Mesothelial cell of epicardium (in vitro differentiated cells): Measurements from ENCODE around the gene KIF24. TPM values are rescaled to one million over a fixed set of nuclear protein-coding genes. Genes with fewer than 3 reads are reported as not detected.

Source experiments
- DNase-seq, 2 experiments: peaks; one replicate each; pipeline ENCODE4 v3.0.0; 2021; ENCODE audit warnings: low spot score in 2 of 2; ENCODE audit not compliant: unreplicated experiment in 2 of 2
- H3K27ac Mint-ChIP-seq: 2 replicates; pipeline ENCODE4 v1.8.0; 2021; ENCODE audit warnings: mixed read lengths
- H3K27me3 Mint-ChIP-seq: 2 replicates; pipeline ENCODE4 v1.8.0; 2021; ENCODE audit warnings: low read depth, mixed read lengths
- H3K36me3 Mint-ChIP-seq: 2 replicates; pipeline ENCODE4 v1.8.0; 2021; ENCODE audit warnings: mixed read lengths
- H3K4me1 Mint-ChIP-seq: 2 replicates; pipeline ENCODE4 v1.8.0; 2021; ENCODE audit warnings: mixed read lengths
- H3K4me3 Mint-ChIP-seq: 2 replicates; pipeline ENCODE4 v1.8.0; 2021; ENCODE audit warnings: mild to moderate bottlenecking, moderate library complexity, mixed read lengths
- H3K9me3 Mint-ChIP-seq: 2 replicates; pipeline ENCODE4 v1.8.0; 2021; ENCODE audit warnings: mixed read lengths
- total RNA-seq: library from RNA; stranded (reverse); gene quantifications from 3 replicates; pipeline ENCODE4 v1.2.1, GENCODE V29; 2021
- TF ChIP-seq, protein P1 (sequence below): fragments of 200-600 bp; sonication (generic); IDR thresholded peaks from one replicate; pipeline ENCODE4 v1.5.0; 2021; ENCODE audit warnings: antibody characterized with exemption; ENCODE audit not compliant: unreplicated experiment

KIF24 gene
- total RNA-seq, 1 donor from 2014 or later: 3.5 TPM

DNA sequence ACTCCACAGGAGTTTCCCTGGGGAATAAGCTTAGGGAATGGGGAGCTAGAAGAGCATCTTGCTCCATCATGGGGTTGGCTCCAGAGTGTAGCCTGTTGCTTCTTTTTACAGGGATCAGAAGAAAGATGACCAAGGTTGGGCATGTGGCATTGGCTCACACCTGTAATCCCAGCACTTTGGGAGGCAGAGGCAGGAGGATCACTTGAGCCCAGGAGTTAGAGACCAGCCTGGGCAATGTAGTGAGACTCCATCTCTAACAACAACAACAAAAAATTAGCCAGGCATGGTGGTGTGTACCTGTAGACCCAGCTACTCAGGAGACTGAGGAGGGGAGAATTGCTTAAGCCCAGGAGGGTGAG is 18.7 kb upstream of the KIF24 start:
- Mint-ChIP-seq H3K27me3 (no peaks in the 10 kb centered on the region), H3K4me3 (no peak overlapping the region), H3K4me1 (peaks cover 7% of the 10 kb centered on the region), H3K36me3 (peaks cover 16% of the 10 kb centered on the region), H3K27ac (no peak overlapping the region), H3K9me3 (no peaks in the 10 kb centered on the region)
- TF ChIP-seq, protein P1, sequence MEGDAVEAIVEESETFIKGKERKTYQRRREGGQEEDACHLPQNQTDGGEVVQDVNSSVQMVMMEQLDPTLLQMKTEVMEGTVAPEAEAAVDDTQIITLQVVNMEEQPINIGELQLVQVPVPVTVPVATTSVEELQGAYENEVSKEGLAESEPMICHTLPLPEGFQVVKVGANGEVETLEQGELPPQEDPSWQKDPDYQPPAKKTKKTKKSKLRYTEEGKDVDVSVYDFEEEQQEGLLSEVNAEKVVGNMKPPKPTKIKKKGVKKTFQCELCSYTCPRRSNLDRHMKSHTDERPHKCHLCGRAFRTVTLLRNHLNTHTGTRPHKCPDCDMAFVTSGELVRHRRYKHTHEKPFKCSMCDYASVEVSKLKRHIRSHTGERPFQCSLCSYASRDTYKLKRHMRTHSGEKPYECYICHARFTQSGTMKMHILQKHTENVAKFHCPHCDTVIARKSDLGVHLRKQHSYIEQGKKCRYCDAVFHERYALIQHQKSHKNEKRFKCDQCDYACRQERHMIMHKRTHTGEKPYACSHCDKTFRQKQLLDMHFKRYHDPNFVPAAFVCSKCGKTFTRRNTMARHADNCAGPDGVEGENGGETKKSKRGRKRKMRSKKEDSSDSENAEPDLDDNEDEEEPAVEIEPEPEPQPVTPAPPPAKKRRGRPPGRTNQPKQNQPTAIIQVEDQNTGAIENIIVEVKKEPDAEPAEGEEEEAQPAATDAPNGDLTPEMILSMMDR: no peak
- DNase-seq: no peak

DNA sequence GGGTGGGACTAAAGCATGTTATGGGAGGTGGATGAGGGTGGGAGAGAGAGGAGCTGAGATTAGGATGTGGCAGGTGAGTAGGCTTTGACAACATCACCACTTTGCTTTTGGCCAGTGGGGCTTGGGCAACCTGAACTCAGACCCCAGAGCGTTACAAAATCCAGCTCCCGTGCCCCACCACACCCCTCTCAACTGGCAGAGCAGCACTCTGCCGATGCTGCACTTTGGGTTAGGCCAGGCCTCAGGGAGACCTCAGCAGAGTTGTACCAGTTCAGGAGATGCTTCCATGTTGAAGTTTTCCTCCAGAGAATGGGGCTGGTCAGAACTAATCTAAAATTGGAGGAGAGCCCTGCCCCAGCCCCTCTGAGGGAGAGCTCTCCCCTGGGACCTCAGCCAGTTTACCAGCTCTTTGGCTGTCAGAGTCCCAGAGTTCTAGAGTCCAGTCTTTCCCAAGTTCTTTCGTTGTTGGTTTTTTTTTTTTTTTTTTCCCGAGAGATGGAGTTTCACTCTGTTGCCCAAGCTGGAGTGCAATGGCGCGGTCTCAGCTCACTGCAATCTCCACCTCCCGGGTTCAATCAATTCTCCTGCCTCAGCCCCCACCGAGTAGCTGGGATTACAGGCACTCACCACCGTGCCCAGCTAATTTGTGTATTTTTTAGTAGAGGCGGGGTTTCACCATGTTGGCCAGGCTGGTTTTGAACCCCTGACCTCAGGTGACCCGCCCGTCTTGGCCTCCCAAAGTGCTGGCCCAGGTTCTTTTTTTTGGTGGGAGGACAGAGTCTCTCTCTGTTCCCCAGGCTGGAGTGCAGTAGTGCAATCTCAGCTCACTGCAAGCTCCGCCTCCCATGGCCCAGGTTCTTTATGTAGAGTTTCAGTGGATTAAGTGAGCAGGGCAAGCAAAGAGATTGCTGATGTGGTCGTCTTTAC is 18.1 kb upstream of the KIF24 start:
- Mint-ChIP-seq H3K4me3 (no peak overlapping the region), H3K27ac (no peak overlapping the region), H3K9me3 (no peaks in the 10 kb centered on the region), H3K4me1 (peaks cover 7% of the 10 kb centered on the region), H3K27me3 (no peaks in the 10 kb centered on the region), H3K36me3 (peaks cover 16% of the 10 kb centered on the region)
- no peak for DNase-seq
- TF ChIP-seq, protein P1: no peak

DNA sequence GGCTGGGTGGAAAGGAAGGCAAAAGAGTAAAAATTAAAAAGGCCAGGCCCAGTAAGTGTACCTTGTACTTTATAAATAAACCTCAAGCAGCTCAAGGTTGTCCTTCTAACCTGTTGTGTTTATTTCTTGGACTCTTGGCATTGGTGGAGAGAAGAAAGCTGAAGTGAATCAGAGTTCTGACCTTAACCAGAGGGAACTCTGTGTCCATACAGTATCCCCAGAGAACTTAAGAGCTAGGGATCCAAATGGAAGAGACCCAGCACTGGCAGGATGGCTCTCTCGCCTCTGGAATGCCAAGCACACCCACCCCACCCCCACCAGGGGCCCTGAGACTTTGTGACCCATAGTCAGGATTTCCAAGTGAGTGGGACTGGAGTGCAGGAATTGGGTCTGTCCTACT is 14.5 kb upstream of the KIF24 start:
- Mint-ChIP-seq H3K4me3 (no peak overlapping the region), H3K9me3 (no peaks in the 10 kb centered on the region), H3K4me1 (peaks cover 7% of the 10 kb centered on the region), H3K27me3 (no peaks in the 10 kb centered on the region), H3K36me3 (peaks cover 16% of the 10 kb centered on the region), H3K27ac (no peak overlapping the region)
- DNase-seq: no peak
- TF ChIP-seq, protein P1: no peak

DNA sequence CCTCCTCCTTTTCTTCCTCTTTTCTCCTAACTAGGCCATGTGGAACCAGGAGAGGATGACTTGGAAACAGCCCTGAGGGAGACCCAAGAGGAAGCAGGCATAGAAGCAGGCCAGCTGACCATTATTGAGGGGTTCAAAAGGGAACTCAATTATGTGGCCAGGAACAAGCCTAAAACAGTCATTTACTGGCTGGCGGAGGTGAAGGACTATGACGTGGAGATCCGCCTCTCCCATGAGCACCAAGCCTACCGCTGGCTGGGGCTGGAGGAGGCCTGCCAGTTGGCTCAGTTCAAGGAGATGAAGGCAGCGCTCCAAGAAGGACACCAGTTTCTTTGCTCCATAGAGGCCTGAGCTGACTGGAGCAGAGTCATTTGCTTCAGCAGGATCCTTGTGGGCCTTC is 14.0 kb upstream of the KIF24 start:
- no peaks in the 10 kb centered on the region for H3K9me3 Mint-ChIP-seq
- peaks cover 16% of the 10 kb centered on the region for H3K36me3 Mint-ChIP-seq
- TF ChIP-seq, protein P1: no peak
- DNase-seq: no peak
- no peak overlapping the region for H3K27ac Mint-ChIP-seq
- peaks cover 7% of the 10 kb centered on the region for H3K4me1 Mint-ChIP-seq
- H3K4me3 Mint-ChIP-seq: no peak overlapping the region
- no peaks in the 10 kb centered on the region for H3K27me3 Mint-ChIP-seq

DNA sequence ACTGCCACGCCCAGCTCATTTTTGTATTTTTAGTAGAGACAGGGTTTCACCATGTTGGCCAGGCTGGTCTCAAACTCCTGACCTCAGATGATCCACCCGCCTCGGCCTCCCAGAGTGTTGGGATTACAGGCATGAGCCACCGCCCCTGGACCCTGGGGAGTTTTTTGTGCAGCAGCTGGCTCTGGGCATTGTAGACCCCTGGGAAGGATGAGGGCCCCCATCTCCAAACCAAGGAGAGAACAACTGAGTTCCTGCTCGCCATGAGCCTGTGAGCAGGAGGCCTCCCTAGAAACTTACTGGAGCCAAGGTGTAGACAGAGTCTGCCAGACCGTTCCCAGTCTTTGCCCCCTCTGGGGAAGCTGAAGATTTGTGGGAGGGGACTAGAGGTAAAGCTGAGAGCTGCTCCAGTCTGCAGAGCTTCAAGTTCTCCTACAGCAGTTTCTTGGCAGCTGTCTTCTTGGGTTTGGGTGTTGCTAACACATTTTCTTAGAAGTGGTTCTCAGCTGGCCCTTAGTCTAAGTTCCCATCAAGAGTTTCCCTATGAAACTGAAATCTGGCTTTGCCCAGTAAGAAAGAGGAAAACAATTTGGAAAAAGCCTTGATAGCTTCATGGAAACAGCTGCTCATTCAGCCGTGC is 12.7 kb upstream of the KIF24 start:
- no peak for DNase-seq
- peaks cover 16% of the 10 kb centered on the region for H3K36me3 Mint-ChIP-seq
- peaks cover 7% of the 10 kb centered on the region for H3K4me1 Mint-ChIP-seq
- H3K27me3 Mint-ChIP-seq: no peaks in the 10 kb centered on the region
- TF ChIP-seq, protein P1: no peak
- H3K4me3 Mint-ChIP-seq: no peak overlapping the region
- H3K9me3 Mint-ChIP-seq: no peaks in the 10 kb centered on the region
- no peak overlapping the region for H3K27ac Mint-ChIP-seq
